Measurements from ENCODE around the gene MIS12. TPM values are rescaled to one million over a fixed set of nuclear protein-coding genes. Genes with fewer than 3 reads are reported as not detected.

Gene MIS12
- total and polyA plus RNA-seq, 2 of the 13 experiments (the other 11 are each of a cell fraction or from before 2014, with no cell fraction given) = 13.4 to 28.0 TPM

- TF ChIP-seq, protein P1, sequence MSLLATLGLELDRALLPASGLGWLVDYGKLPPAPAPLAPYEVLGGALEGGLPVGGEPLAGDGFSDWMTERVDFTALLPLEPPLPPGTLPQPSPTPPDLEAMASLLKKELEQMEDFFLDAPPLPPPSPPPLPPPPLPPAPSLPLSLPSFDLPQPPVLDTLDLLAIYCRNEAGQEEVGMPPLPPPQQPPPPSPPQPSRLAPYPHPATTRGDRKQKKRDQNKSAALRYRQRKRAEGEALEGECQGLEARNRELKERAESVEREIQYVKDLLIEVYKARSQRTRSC (CRISPR knock-in tag; IDR thresholded peaks at IDR 0.05; ENCODE audit: low read depth) = peak; percentile 55; the same call in 1 of the 2 replicates
- TF ChIP-seq ZNF746 (CRISPR knock-in tag; IDR thresholded peaks at IDR 0.05) = no peak
- TF ChIP-seq NFYB (CRISPR knock-in tag; IDR thresholded peaks at IDR 0.05) = peak; percentile 41; the same call in 1 of the 2 replicates
- TF ChIP-seq, protein P2, sequence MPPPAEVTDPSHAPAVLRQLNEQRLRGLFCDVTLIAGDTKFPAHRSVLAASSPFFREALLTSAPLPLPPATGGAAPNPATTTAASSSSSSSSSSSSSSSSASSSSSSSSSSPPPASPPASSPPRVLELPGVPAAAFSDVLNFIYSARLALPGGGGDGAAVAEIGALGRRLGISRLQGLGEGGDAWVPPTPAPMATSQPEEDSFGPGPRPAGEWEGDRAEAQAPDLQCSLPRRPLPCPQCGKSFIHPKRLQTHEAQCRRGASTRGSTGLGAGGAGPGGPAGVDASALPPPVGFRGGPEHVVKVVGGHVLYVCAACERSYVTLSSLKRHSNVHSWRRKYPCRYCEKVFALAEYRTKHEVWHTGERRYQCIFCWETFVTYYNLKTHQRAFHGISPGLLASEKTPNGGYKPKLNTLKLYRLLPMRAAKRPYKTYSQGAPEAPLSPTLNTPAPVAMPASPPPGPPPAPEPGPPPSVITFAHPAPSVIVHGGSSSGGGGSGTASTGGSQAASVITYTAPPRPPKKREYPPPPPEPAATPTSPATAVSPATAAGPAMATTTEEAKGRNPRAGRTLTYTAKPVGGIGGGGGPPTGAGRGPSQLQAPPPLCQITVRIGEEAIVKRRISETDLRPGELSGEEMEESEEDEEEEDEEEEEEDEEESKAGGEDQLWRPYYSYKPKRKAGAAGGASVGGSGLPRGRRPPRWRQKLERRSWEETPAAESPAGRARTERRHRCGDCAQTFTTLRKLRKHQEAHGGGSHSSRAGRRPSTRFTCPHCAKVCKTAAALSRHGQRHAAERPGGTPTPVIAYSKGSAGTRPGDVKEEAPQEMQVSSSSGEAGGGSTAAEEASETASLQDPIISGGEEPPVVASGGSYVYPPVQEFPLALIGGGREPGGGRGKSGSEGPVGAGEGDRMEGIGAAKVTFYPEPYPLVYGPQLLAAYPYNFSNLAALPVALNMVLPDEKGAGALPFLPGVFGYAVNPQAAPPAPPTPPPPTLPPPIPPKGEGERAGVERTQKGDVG (CRISPR knock-in tag; IDR thresholded peaks at IDR 0.05; ENCODE audit: borderline replicate concordance) = no peak
- no peak for TF ChIP-seq ATF1 (CRISPR knock-in tag; IDR thresholded peaks at IDR 0.05)
- TF ChIP-seq ZNF749 (CRISPR knock-in tag; IDR thresholded peaks at IDR 0.05; ENCODE audit: borderline replicate concordance) = peak; percentile 71; the same call in 1 of the 2 replicates
- no peak for TF ChIP-seq ZNF3 (CRISPR knock-in tag; IDR thresholded peaks at IDR 0.05)
- TF ChIP-seq U2AF1 (optimal IDR thresholded peaks at IDR 0.05; ENCODE audit: low read depth, low read length) = peak; percentile 51
- peak; percentile 92 for TF ChIP-seq ZNF547 (CRISPR knock-in tag; IDR thresholded peaks at IDR 0.05)
- no peak for TF ChIP-seq ARNT (IDR thresholded peaks at IDR 0.05)
- peak; percentile 74; the same call in 1 of the 2 replicates for TF ChIP-seq ZBTB2 (CRISPR knock-in tag; IDR thresholded peaks at IDR 0.05; ENCODE audit: low read depth)
- peak; percentile 50; the same call in 1 of the 2 replicates for TF ChIP-seq ZNF513 (CRISPR knock-in tag; conservative IDR thresholded peaks at IDR 0.05)
- peak; percentile 82; the same call in 1 of the 2 replicates for TF ChIP-seq THAP8 (CRISPR knock-in tag; IDR thresholded peaks at IDR 0.05; ENCODE audit: borderline replicate concordance)
- no peak; the same call in 1 of the 2 replicates for TF ChIP-seq ZFP36L1 (CRISPR knock-in tag; IDR thresholded peaks at IDR 0.05)
- 0 out of 2 replicates have a peak, but pooled peaks have one; percentile 62 for TF ChIP-seq ZNF598 (CRISPR knock-in tag; IDR thresholded peaks at IDR 0.05; ENCODE audit: borderline replicate concordance)
- TF ChIP-seq IRF1 (CRISPR knock-in tag; IDR thresholded peaks at IDR 0.05; ENCODE audit: low read depth) = no peak
These were observed 47.5 kb upstream of the MIS12 start, which contains the start of gene C1QBP (continued) for GRCh38 chr17:5438716-5439445.

Data from HepG2 (cell line).